Measurements from ENCODE around the gene DENND6B.

Gene DENND6B

DNA sequence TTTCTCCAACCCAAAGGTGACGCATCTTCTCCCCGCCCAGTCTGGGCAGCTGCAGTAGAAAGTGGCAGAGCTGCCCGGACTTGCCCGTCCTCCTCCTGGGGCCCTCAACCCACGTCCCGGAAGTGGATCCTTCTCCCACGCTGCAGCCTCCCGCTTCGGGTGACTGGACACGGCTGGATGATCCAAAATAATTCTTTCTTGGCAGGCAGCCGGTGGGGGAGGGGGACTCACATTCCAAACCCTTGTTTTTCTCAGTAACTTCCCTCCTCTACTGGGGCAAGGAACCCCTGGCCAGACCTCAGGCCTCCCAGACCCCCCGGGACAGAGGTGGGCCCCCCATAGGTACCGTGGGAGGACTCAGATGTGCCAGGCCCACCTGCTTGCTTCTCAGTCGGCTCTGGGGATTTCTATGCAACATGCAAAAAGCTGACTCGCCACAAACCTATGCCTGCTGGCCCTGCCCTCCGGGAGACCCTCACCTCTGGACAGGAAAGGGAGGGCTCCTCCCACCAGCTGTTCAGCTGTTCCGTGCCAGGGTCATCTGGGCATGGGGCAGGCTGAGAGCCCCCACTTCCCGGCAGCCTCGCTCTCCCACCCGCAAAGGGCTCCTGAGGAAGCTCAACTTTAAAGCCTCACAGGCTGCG, 20.8 kb downstream of the DENND6B start:
- no peak for TF ChIP-seq LEF1 (IDR thresholded peaks at IDR 0.05; ENCODE audit: borderline replicate concordance)
- no peak for TF ChIP-seq ELF4 (IDR thresholded peaks at IDR 0.05)
- TF ChIP-seq NFRKB (IDR thresholded peaks at IDR 0.05), result no peak
- TF ChIP-seq SUZ12 (IDR thresholded peaks at IDR 0.05), result no peak
- TF ChIP-seq L3MBTL2 (conservative IDR thresholded peaks at IDR 0.05), result no peak
- TF ChIP-seq, protein P1, sequence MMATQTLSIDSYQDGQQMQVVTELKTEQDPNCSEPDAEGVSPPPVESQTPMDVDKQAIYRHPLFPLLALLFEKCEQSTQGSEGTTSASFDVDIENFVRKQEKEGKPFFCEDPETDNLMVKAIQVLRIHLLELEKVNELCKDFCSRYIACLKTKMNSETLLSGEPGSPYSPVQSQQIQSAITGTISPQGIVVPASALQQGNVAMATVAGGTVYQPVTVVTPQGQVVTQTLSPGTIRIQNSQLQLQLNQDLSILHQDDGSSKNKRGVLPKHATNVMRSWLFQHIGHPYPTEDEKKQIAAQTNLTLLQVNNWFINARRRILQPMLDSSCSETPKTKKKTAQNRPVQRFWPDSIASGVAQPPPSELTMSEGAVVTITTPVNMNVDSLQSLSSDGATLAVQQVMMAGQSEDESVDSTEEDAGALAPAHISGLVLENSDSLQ (IDR thresholded peaks at IDR 0.05), result no peak
- no peak for TF ChIP-seq HDGF (IDR thresholded peaks at IDR 0.05; ENCODE audit: borderline replicate concordance)
- no peak for TF ChIP-seq ARNT (IDR thresholded peaks at IDR 0.05)
- ChIA-PET CTCF (no interaction called here), POLR2A (interaction anchor here (1.0 to 1.9 kb wide), 3 partner anchors 20 to 45 kb away, joined by 4 to 9 read pairs (median 6); partner anchors contain the start of gene MAPK12)
- DNase-seq (ENCODE audit: extremely low spot score), result no peak

DNA sequence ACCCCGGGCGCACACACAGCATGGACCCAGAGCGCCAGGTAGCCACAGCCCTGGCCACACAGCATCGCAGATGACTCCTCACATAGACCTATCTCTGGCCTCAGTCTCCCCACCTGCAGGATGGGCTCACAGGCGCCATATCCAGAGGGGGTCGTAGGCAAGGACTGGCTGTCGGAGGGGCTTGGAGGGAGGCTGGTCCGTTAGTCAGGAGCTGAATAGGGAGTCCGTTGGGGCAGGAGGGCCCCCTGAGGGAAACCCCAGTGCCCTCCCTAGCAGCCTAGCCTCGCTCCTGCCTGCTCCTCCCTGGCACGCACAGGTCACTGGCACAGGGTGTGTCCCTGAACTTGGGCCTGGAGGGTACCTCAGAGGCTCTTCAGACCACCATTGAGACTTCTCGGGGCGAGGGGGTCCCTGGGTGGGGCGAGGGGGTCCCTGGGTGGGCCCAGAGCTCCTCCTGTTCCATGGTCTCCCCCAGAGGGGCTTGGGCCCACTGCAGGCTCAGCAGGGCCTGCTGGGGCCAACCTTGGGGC, 21.4 kb downstream of the DENND6B start:
- CTCF ChIA-PET, result interaction anchor here (0.6 to 1.4 kb wide), 2 partner anchors 21 to 74 kb away, joined by 3 read pairs; partner anchors contain the start of gene DENND6B
- POLR2A ChIA-PET, result no interaction called here
- TF ChIP-seq SUZ12 (IDR thresholded peaks at IDR 0.05) (no peak), ELF4 (IDR thresholded peaks at IDR 0.05) (no peak)

DNA sequence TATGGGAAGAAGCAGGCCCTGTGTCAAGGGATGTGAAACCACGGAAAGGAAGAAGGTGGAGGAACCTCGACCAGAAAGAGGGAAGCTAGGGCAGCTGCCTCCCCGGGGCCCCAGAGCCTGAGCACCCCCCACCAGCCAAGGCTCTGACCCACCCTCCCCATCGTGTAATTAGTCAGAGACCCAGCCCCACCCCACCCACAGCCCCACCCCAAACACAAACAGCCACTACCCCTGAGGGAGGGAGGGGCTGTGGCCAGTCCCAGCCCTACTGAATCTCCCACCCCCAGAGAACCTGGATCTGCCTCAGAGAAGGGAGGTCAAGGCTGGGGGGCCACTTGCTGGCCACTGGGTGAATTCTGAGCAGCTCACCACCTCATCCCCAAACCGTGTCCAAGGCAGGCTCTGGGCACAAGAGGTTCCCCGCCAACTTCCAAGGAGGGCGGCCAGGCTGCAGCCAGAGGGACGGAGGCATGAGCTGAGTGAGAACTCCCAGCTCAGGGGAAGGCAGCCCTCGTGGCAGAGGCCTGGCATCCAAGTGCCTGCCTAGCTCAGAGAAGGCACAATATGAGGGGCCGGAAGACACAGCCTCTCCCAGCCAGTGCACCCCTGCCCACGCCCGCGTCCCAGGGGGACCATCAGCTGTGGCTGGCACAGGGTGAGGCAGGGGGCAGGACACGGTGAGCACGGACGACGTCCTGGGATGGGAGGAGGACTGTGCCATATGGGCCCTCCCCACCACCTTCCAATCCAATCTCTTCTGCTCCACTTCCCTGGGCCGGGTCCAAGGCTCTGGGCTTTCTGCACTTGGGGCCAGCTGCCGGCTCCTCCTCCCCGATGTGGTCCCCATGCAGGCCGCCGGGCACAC, 22.1 kb downstream of the DENND6B start:
- no peak for TF ChIP-seq TARDBP (IDR thresholded peaks at IDR 0.05)
- no peak for TF ChIP-seq NFRKB (IDR thresholded peaks at IDR 0.05)
- TF ChIP-seq CTBP1 (IDR thresholded peaks at IDR 0.05; ENCODE audit: borderline replicate concordance), result no peak
- no peak for TF ChIP-seq BHLHE40 (IDR thresholded peaks at IDR 0.05; ENCODE audit: borderline replicate concordance)
- TF ChIP-seq, protein P1 (IDR thresholded peaks at IDR 0.05), result no peak
- no peak for TF ChIP-seq ELF4 (IDR thresholded peaks at IDR 0.05)
- TF ChIP-seq HDGF (IDR thresholded peaks at IDR 0.05; ENCODE audit: borderline replicate concordance), result no peak
- no peak for TF ChIP-seq ZNF384 (IDR thresholded peaks at IDR 0.05)
- no peak for TF ChIP-seq ARNT (IDR thresholded peaks at IDR 0.05)
- no peak for TF ChIP-seq SUZ12 (IDR thresholded peaks at IDR 0.05)
- TF ChIP-seq FOXA1 (IDR thresholded peaks at IDR 0.05), result no peak
- no peak for TF ChIP-seq FOXM1 (IDR thresholded peaks at IDR 0.05; ENCODE audit: borderline replicate concordance)
- TF ChIP-seq SP1 (IDR thresholded peaks at IDR 0.05), result no peak
- no peak for TF ChIP-seq FOXK2 (IDR thresholded peaks at IDR 0.05)
- no peak for TF ChIP-seq L3MBTL2 (conservative IDR thresholded peaks at IDR 0.05)
- ChIA-PET POLR2A (interaction anchor here (1.2 to 1.3 kb wide), 2 partner anchors 48 to 53 kb away, joined by 3 read pairs; partner anchors contain the start of gene HDAC10), CTCF (interaction anchor here (0.6 to 1.4 kb wide), 2 partner anchors 22 to 73 kb away, joined by 3 read pairs; partner anchors contain the start of gene DENND6B)
- DNase-seq (ENCODE audit: extremely low spot score), result no peak

More for the DNA sequence above, 21.4 kb downstream of the DENND6B start:
- DNase-seq (ENCODE audit: extremely low spot score), result no peak

DNA sequence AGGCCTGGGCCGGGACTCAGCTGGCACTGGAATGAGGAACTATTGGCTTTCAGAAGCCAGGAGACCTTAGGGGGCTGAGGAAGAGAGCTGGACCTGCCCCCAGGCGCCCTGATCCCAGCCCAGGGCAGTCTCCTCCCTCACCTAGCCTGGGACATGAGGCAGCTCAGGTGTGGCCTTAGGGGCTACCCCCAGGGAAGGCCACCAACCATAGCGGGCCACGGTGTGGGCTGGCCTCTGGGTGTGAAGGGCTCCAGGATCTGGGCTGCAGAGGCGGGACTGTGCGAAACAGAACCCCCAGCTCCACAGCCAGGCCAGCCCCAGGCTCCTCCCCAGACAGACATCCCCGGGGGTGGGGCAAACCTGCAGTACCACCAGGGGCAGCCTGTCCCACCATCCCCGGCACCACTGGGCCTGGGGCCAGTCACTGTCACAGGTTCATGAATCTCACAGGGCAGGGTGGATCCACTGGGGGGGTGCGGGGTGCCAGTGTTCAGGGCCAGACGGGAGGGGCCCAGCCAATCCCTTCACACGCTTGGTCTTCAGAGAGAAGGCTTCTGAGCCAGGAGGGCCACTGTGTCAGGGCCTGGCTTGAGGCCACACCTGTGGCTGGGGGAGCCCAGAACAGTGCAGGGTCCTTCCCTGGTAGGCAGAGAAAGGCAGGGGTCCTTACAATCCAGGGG, 22.8 kb downstream of the DENND6B start:
- ChIA-PET POLR2A (interaction anchor here (1.2 to 1.3 kb wide), 2 partner anchors 48 to 53 kb away, joined by 3 read pairs; partner anchors contain the start of gene HDAC10), CTCF (interaction anchor here (0.7 to 1.4 kb wide), 3 partner anchors 22 to 51 kb away, joined by 3 read pairs; partner anchors contain the start of gene DENND6B)
- TF ChIP-seq SUZ12 (IDR thresholded peaks at IDR 0.05), result no peak
- TF ChIP-seq SP1 (IDR thresholded peaks at IDR 0.05), result no peak
- TF ChIP-seq FOXK2 (IDR thresholded peaks at IDR 0.05), result no peak
- TF ChIP-seq BHLHE40 (IDR thresholded peaks at IDR 0.05; ENCODE audit: borderline replicate concordance), result no peak
- TF ChIP-seq ZNF384 (IDR thresholded peaks at IDR 0.05), result no peak
- TF ChIP-seq, protein P1 (IDR thresholded peaks at IDR 0.05), result no peak
- TF ChIP-seq L3MBTL2 (conservative IDR thresholded peaks at IDR 0.05), result no peak
- TF ChIP-seq ELF4 (IDR thresholded peaks at IDR 0.05), result no peak
- TF ChIP-seq ARNT (IDR thresholded peaks at IDR 0.05), result no peak
- no peak for TF ChIP-seq CTBP1 (IDR thresholded peaks at IDR 0.05; ENCODE audit: borderline replicate concordance)
- no peak for TF ChIP-seq FOXM1 (IDR thresholded peaks at IDR 0.05; ENCODE audit: borderline replicate concordance)
- DNase-seq (ENCODE audit: extremely low spot score), result no peak

DNA sequence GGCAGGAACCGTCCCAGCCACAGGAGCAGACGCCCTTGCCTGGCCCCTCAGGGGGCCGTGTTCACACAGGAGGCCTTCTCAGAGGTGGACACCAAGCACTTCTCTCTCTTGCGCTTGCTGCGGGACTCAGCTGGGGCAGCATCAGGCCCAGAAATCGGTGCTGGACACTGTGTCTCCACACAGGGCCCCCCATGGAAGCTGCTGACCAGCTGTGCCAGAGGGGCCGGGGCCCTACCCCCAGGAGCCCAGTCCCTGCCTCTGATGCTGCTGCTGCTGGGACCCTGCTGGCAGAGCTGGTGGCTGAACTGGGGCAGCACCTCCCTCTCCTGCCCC, 23.3 kb downstream of the DENND6B start:
- no peak for DNase-seq (ENCODE audit: extremely low spot score)
- TF ChIP-seq HDGF (IDR thresholded peaks at IDR 0.05; ENCODE audit: borderline replicate concordance) (no peak), TARDBP (IDR thresholded peaks at IDR 0.05) (no peak), SUZ12 (IDR thresholded peaks at IDR 0.05) (no peak), CTBP1 (IDR thresholded peaks at IDR 0.05; ENCODE audit: borderline replicate concordance) (no peak), ZNF384 (IDR thresholded peaks at IDR 0.05) (no peak), FOXA1 (IDR thresholded peaks at IDR 0.05) (no peak), SP1 (IDR thresholded peaks at IDR 0.05) (no peak), ARNT (IDR thresholded peaks at IDR 0.05) (no peak), BHLHE40 (IDR thresholded peaks at IDR 0.05; ENCODE audit: borderline replicate concordance) (no peak), FOXM1 (IDR thresholded peaks at IDR 0.05; ENCODE audit: borderline replicate concordance) (no peak), NFRKB (IDR thresholded peaks at IDR 0.05) (no peak), ELF4 (IDR thresholded peaks at IDR 0.05) (no peak), LEF1 (IDR thresholded peaks at IDR 0.05; ENCODE audit: borderline replicate concordance) (no peak), FOXK2 (IDR thresholded peaks at IDR 0.05) (no peak), L3MBTL2 (conservative IDR thresholded peaks at IDR 0.05) (no peak)
- TF ChIP-seq, protein P1 (IDR thresholded peaks at IDR 0.05), result no peak
- ChIA-PET POLR2A (interaction anchor here (1.3 kb wide), 1 partner anchor 52 kb away, joined by 3 read pairs; the partner anchor contains the start of gene HDAC10), CTCF (interaction anchor here (0.7 to 0.9 kb wide), 2 partner anchors 31 to 51 kb away, joined by 3 read pairs; no protein-coding TSS in a partner anchor)
